MCF 10A (cell line): ENCODE results near the gene CBLL2. TPM values are rescaled to one million over a fixed set of nuclear protein-coding genes. Genes with fewer than 3 reads are reported as not detected.

Experiments used
- BruUV-seq: library from RNA; stranded (reverse); fragments of 400-500 nt; replicated peaks from 2 replicates; lab custom pipeline; 2021; lab: Mats Ljungman, UMichigan
- CTCF ChIA-PET: fragments of 300-600 bp; sonication (Branson Sonifier 250); formaldehyde crosslinking; extraction: SDS; loops from one replicate; lab custom pipeline; 2021; ENCODE audit warnings: antibody characterized with exemption, inconsistent platforms; lab: Yijun Ruan, JAX
- POLR2A ChIA-PET: fragments of 300-600, 350-650 bp; sonication (Branson Sonifier 250); formaldehyde crosslinking; extraction: SDS; loops from one replicate; lab custom pipeline; 2020; ENCODE audit warnings: antibody characterized with exemption, inconsistent platforms; lab: Yijun Ruan, JAX
- DNase-seq: peaks from one replicate; pipeline ENCODE4 v3.0.0-alpha.2; 2018; ENCODE audit not compliant: unreplicated experiment
- H3K27ac Mint-ChIP-seq: one replicate; pipeline ENCODE4 v1.8.0; 2022; ENCODE audit warnings: mild to moderate bottlenecking, low read depth, mixed read lengths; ENCODE audit not compliant: unreplicated experiment
- H3K27me3 Mint-ChIP-seq: one replicate; pipeline ENCODE4 v1.8.0; 2022; ENCODE audit warnings: mixed read lengths; ENCODE audit not compliant: insufficient read depth, unreplicated experiment
- H3K36me3 Mint-ChIP-seq: one replicate; pipeline ENCODE4 v1.8.0; 2022; ENCODE audit warnings: mild to moderate bottlenecking, moderate library complexity, mixed read lengths; ENCODE audit not compliant: insufficient read depth, unreplicated experiment
- H3K4me1 Mint-ChIP-seq: one replicate; pipeline ENCODE4 v1.8.0; 2022; ENCODE audit warnings: mixed read lengths; ENCODE audit not compliant: insufficient read depth, unreplicated experiment
- H3K4me3 Mint-ChIP-seq: one replicate; pipeline ENCODE4 v1.8.0; 2022; ENCODE audit warnings: mild to moderate bottlenecking, moderate library complexity, mixed read lengths; ENCODE audit not compliant: unreplicated experiment
- H3K9me3 Mint-ChIP-seq: one replicate; pipeline ENCODE4 v1.8.0; 2022; ENCODE audit warnings: mixed read lengths; ENCODE audit not compliant: unreplicated experiment
- intact Hi-C: fragments of 100-400 bp; cut with micrococcal nuclease; formaldehyde crosslinking; loops from 2 replicates; pipeline ENCODE4 v1.14.1; 2022
- total RNA-seq: library from RNA; stranded (reverse); gene quantifications from 2 replicates; pipeline ENCODE4 v1.2.3, GENCODE V29; 2022
- TF ChIP-seq, protein P1 (sequence below): fragments of 200-600 bp; IDR thresholded peaks from one replicate; pipeline ENCODE4 v1.8.0; 2022; ENCODE audit warnings: antibody characterized with exemption, mild to moderate bottlenecking; ENCODE audit not compliant: unreplicated experiment

The CBLL2 gene
- total RNA-seq, 1 experiment from 2014 or later, result not detected

DNA sequence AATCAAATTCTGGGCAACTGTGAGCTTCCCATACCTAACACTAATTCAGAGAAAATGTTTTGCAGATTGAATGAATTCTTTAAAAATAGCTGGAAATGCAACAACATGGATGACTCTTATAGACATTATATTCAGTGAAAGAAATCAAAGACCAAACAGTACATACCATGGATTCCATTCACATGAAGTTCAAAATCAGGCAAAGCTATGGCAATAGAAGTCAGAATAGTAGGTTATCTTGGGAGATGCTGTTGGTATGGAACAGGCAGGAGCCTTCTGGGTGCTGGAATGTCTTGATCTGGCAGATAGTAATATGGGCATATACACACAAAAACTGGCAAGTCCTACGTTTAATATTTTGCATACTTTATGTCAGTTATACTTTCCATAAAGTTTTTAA lies 25.5 kb upstream of the CBLL2 start:
- no peaks in the 10 kb centered on the region for H3K9me3 Mint-ChIP-seq
- ChIA-PET POLR2A (interaction anchor here (1.1 kb wide), 1 partner anchor 10 kb away, joined by 3 read pairs; no protein-coding TSS in a partner anchor), CTCF (interaction anchor here (0.6 kb wide), 2 partner anchors 119 to 245 kb away, joined by 3 read pairs; no protein-coding TSS in a partner anchor)
- H3K4me3 Mint-ChIP-seq, result no peak overlapping the region
- H3K4me1 Mint-ChIP-seq, result peaks cover 11% of the 10 kb centered on the region
- BruUV-seq, result no TSS peak
- peaks cover 51% of the 10 kb centered on the region for H3K27me3 Mint-ChIP-seq
- TF ChIP-seq, protein P1, sequence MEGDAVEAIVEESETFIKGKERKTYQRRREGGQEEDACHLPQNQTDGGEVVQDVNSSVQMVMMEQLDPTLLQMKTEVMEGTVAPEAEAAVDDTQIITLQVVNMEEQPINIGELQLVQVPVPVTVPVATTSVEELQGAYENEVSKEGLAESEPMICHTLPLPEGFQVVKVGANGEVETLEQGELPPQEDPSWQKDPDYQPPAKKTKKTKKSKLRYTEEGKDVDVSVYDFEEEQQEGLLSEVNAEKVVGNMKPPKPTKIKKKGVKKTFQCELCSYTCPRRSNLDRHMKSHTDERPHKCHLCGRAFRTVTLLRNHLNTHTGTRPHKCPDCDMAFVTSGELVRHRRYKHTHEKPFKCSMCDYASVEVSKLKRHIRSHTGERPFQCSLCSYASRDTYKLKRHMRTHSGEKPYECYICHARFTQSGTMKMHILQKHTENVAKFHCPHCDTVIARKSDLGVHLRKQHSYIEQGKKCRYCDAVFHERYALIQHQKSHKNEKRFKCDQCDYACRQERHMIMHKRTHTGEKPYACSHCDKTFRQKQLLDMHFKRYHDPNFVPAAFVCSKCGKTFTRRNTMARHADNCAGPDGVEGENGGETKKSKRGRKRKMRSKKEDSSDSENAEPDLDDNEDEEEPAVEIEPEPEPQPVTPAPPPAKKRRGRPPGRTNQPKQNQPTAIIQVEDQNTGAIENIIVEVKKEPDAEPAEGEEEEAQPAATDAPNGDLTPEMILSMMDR, result no peak
- intact Hi-C loops, result no loop called here
- DNase-seq, result no peak
- no peak overlapping the region for H3K27ac Mint-ChIP-seq
- no peaks in the 10 kb centered on the region for H3K36me3 Mint-ChIP-seq

GRCh38 chrX:22248401-22248800 lies 24.3 kb upstream of the CBLL2 start:
- Mint-ChIP-seq H3K27me3 (peaks cover 51% of the 10 kb centered on the region), H3K4me3 (no peak overlapping the region), H3K36me3 (no peaks in the 10 kb centered on the region), H3K4me1 (peaks cover 11% of the 10 kb centered on the region), H3K27ac (no peak overlapping the region), H3K9me3 (no peaks in the 10 kb centered on the region)
- no TSS peak for BruUV-seq
- no peak for DNase-seq
- TF ChIP-seq, protein P1, result no peak
- ChIA-PET POLR2A (interaction anchor here (0.7 kb wide), 1 partner anchor 367 kb away, joined by 3 read pairs; no protein-coding TSS in a partner anchor), CTCF (interaction anchor here (0.6 to 0.7 kb wide), 2 partner anchors 20 to 340 kb away, joined by 3 read pairs; no protein-coding TSS in a partner anchor)
- intact Hi-C loops, result no loop called here

DNA sequence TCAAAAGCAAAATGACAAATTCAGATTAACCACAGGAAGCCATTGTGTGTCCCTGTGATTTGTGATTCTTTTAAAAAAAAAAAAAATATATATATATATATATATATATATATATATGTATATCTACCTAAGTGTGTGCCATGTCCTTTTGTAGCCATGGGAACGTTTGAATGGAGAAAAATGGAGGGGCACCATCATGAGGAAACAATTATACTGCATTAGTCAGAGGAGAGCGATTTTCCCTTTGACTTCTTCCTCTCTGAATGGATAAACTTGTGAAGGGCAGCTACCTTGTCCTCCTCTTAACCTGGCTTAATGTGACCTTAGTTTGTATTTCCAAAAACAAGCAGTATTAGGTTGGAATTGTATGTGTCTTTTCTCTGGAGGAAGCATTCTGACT lies 23.3 kb upstream of the CBLL2 start:
- POLR2A ChIA-PET, result no interaction called here
- H3K36me3 Mint-ChIP-seq, result no peaks in the 10 kb centered on the region
- no TSS peak for BruUV-seq
- CTCF ChIA-PET, result no interaction called here
- peaks cover 53% of the 10 kb centered on the region for H3K27me3 Mint-ChIP-seq
- TF ChIP-seq, protein P1, result no peak
- H3K9me3 Mint-ChIP-seq, result no peaks in the 10 kb centered on the region
- DNase-seq, result no peak
- no peak overlapping the region for H3K4me3 Mint-ChIP-seq
- intact Hi-C loops, result no loop called here
- peaks cover 11% of the 10 kb centered on the region for H3K4me1 Mint-ChIP-seq
- no peak overlapping the region for H3K27ac Mint-ChIP-seq

DNA sequence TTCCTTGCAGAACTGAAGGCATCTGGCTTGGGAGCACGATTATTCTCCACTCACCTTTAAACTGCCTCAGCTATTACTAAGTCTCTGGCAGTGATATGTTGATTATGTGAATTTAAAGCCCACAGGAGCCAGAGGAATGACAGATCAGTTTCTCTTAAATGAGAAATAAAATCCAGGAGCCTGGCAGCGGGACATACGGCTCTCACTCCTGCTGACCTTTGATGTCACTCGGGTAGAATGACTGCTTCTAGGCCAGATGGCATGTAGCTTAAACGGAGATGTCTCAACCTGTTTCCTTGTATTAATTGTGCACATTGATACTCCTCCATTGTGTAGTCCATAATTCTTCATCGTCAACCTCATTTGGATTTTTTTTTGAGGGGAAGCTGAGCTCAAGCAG lies 4.0 kb upstream of the CBLL2 start:
- H3K27ac Mint-ChIP-seq, result no peak overlapping the region
- TF ChIP-seq, protein P1, result no peak
- no peak for DNase-seq
- BruUV-seq, result no TSS peak
- ChIA-PET CTCF (interaction anchor here (0.5 kb wide), 1 partner anchor 478 kb away, joined by 3 read pairs; no protein-coding TSS in a partner anchor), POLR2A (interaction anchor here (0.6 kb wide), 1 partner anchor 1318 kb away, joined by 3 read pairs; no protein-coding TSS in a partner anchor)
- intact Hi-C loops, result no loop called here
- no peaks in the 10 kb centered on the region for H3K4me1 Mint-ChIP-seq
- H3K36me3 Mint-ChIP-seq, result no peaks in the 10 kb centered on the region
- H3K4me3 Mint-ChIP-seq, result no peak overlapping the region
- H3K27me3 Mint-ChIP-seq, result peaks cover 75% of the 10 kb centered on the region
- H3K9me3 Mint-ChIP-seq, result no peaks in the 10 kb centered on the region
